Cardiac fibroblast (primary cell): Measurements from ENCODE around the gene DUSP10.

ENCODE experiments used
- DNase-seq, 2 donors: peaks; one replicate each; pipeline versions ENCODE4 v3.0.0 to v3.0.0-alpha.2; 2010; ENCODE audit warnings: low read depth in 2 of 2
- H3K4me3 ChIP-seq, 2 donors: replicated peaks in 1 of 2; 1 replicate in 1 of 2; 2 replicates in 1 of 2; pipeline ENCODE4 v1.5.1; 2011; ENCODE audit warnings: low read depth in 2 of 2, low read length in 2 of 2, mild to moderate bottlenecking in 2 of 2, moderate library complexity in 1 of 2
- TF ChIP-seq, protein P1 (sequence below): IDR thresholded peaks from one replicate; pipeline ENCODE4 v1.5.1; 2011; ENCODE audit warnings: low read depth, mild to moderate bottlenecking, low read length, inconsistent platforms

DUSP10 gene

DNA sequence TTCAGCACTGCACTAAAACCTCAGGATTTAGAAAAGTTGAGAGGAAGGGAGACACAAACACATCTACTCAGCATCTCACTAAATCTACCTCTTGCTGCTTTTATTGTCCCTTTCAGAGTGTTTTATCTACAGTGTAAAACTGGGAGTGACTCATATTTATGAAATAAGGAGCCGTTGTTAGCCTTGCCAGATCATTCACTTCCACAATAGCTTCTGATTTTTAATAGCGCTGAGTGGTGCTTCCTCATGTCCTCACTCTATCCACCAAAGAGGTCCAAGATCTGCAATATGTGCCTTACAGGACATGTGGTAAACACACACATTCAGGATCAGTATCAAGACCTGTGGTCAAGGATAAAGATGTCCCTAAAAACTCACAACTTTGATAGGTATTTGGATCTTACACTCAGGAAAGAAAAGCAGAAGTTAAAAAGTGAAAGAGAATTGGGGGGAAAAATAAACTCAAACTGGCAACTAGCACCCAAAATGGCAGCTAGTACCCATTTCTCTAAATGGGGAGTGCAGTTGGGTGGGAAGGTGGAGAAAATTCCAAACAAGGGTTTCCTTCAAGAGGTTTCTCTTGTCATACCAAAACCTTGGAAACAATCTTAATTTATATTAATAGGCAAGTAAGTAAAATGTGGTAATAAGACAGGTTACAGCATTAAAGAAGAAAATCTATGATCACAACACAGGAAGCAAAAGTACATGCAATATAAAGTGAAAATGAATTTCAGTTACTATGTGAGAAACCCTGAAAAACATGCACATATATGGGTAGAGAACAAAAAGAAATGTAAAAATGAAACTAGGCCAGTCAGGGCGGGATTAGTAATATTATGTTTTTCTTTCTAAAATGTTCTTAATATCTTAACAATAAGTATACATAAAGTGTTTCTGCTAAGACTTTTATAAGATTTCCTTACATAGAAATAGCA lies 15.9 kb downstream of the DUSP10 start:
- H3K4me3 ChIP-seq: no peak overlapping the region
- peak; percentile 35 to 69 for DNase-seq
- TF ChIP-seq, protein P1, sequence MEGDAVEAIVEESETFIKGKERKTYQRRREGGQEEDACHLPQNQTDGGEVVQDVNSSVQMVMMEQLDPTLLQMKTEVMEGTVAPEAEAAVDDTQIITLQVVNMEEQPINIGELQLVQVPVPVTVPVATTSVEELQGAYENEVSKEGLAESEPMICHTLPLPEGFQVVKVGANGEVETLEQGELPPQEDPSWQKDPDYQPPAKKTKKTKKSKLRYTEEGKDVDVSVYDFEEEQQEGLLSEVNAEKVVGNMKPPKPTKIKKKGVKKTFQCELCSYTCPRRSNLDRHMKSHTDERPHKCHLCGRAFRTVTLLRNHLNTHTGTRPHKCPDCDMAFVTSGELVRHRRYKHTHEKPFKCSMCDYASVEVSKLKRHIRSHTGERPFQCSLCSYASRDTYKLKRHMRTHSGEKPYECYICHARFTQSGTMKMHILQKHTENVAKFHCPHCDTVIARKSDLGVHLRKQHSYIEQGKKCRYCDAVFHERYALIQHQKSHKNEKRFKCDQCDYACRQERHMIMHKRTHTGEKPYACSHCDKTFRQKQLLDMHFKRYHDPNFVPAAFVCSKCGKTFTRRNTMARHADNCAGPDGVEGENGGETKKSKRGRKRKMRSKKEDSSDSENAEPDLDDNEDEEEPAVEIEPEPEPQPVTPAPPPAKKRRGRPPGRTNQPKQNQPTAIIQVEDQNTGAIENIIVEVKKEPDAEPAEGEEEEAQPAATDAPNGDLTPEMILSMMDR: no peak

DNA sequence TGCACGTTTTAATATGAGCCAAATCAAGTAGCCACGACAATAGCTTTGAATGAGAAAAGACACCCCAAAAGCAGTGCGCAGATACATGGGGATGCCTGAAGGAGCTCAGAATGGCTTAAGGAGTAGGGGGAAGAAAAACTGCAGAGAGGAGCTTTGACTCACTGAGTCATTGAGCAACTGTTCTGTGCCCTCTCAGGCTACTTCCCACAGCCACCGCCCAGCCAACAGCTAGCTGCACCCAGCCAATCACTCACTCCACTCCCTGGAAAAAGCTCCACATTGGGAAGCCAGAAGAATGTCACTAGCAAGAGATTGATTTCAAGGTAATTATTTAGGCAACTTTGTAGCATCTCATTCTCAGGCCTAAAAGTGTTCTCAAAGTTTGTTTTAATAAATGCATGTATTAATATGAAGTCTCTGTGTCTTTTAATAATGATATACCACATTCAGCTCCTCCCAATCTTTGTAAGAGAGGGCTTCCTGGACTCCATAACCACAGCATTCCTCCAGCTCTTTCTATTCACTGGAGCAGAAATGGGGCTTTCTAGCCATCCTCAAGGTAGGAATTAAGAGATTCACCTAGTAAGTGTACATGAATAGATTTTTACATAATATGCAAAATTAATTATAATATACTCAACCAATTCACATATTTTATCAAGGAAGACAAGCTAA lies 16.8 kb downstream of the DUSP10 start:
- DNase-seq: peak; percentile 65 to 81
- TF ChIP-seq, protein P1: no peak
- no peak overlapping the region for H3K4me3 ChIP-seq

DNA sequence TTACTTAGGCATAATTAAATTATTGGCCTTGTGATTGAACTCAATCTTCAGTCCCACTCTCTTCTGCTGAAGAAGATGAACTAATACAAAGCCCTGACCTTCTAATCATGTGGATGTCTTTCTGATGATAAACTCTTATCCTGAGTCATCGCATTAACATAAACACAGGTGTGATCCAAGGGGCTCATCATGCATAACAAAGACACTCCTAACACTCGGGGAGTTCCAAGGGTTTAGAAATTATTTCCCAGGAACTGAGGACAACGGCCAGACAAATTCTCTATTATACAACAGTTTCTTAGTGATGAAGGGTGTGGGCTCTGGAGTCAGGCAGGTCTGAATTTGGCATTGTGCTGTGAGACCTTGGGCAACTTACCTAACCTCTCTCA lies 18.0 kb downstream of the DUSP10 start:
- no peak overlapping the region for H3K4me3 ChIP-seq
- DNase-seq: no peak
- TF ChIP-seq, protein P1: no peak

DNA sequence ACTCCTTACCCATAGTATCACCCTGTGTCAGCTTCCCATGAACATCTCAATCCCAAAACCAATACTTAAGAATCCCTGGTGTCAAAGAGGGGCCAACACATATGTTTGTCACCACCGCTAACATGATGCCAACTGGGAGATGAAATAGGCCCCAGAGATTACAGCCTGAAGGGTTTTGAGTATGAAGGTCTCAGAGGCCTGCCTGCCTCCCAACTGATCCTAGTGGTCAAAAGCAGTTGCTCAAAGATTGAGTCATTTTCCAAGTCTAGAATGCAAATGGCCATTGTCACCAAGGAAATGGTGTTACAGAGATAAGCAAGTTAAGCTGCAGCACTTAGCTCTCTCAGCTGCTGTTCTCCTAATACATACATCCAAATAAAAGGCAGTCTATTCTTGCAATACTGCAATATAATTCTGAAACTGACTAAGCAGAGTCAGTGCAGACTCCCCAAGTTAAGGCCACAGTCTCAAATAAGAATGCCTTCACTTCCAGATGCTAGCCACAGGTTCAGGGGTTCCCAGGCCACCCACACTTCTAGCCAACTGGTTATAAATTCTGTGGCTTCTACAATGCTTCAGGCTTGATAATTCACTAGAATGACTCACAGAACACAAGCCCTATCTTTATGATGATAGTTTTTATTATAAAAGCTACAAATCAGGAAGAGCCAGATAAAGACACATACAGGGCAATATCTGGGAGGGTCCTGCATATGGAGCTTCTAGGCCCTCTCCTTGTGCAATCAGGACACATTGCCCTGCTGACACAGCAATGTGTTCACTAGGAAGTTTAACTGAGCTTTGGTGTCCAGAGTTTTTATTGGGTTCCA lies 18.7 kb downstream of the DUSP10 start:
- no peak for DNase-seq
- TF ChIP-seq, protein P1: no peak
- H3K4me3 ChIP-seq: no peak overlapping the region

DNA sequence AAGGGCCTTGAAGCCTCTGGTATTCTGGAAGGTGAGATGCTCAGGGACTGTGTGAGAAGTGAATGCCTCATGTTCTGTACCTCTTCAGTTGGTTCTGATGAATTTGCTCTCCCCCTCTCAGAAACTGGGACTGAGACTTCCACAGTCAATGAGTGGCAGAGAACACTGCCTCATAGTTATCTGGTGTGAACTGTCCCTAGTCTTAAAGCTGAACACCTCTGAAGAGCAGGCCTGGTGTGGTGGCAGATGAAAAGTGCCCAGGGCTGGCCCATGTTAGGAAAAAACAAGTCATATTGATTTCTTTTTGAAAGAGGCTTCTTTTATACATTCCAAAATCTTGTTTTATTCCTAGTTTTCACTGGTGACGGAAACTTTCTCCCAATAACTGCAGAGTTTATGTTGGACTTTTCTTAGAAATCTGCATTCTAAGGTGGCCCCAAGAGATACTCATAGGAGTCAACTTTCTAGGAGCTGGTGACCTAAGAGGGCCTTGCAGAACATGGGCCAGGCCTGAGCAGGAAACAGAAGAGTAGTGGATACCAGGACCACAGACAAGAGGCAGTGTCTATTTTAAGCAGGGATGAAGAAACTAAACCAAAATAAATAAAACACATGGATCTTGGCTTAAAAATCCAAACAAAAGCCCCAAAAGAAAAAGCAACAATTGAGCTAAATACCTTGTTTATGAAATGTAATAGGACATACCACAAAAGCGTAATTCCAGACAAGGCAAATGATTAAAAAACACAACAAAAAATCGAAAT lies 19.5 kb downstream of the DUSP10 start:
- TF ChIP-seq, protein P1: no peak
- no peak for DNase-seq
- H3K4me3 ChIP-seq: no peak overlapping the region

DNA sequence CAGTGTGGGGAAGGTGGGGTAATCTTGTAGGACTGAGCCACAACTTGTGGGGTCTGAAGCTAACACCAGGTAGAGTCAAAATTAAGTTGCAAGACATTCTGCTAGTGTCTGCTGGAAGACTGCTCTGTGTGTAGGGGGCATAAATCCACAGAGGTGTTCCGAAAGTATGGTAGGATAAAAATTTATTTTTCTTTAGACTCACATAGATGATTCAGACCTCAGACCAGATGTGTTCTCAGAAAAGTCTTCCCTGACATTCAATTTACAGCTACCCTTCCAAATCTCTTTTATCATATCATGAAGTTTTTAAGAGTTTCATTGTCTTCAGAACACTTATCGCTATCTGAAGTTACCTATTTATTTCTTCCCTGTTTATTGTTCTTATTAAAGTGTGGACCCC lies 21.3 kb downstream of the DUSP10 start:
- TF ChIP-seq, protein P1: no peak
- no peak overlapping the region for H3K4me3 ChIP-seq
- no peak for DNase-seq
